DMS153 treated with DMSO at 0.1 percent for 48 hours (cell line): ENCODE results near the gene TSPAN1.
"Not testable (repeated sequence)": the region's sequence is repeated elsewhere in the genome, so short reads cannot be mapped to it uniquely, and the experiment has no call there.

Experiments used
- DNase-seq: peaks from one replicate; lab custom pipeline; 2025; ENCODE audit not compliant: unreplicated experiment; lab: John Stamatoyannopoulos, UW

Gene TSPAN1

GRCh38 chr1:46215504-46215903, 40.6 kb downstream of the TSPAN1 start:
- no peak for DNase-seq

GRCh38 chr1:46218443-46218842, 43.6 kb downstream of the TSPAN1 start:
- DNase-seq: peak; percentile 99

- no peak for DNase-seq
These were observed 44.9 kb downstream of the TSPAN1 start for GRCh38 chr1:46219551-46220520.

- DNase-seq: no peak
These were observed 45.9 kb downstream of the TSPAN1 start for GRCh38 chr1:46220808-46221207.

GRCh38 chr1:46221749-46222148, 46.9 kb downstream of the TSPAN1 start:
- no peak for DNase-seq

- DNase-seq: not testable (repeated sequence)
These were observed 48.2 kb downstream of the TSPAN1 start for GRCh38 chr1:46223055-46223454.

- DNase-seq: peak; percentile 93
These were observed 48.6 kb downstream of the TSPAN1 start for GRCh38 chr1:46223472-46223943.

- DNase-seq: no peak
These were observed 50.1 kb downstream of the TSPAN1 start for GRCh38 chr1:46224966-46225365.

- DNase-seq: not testable (repeated sequence)
These were observed 56.3 kb downstream of the TSPAN1 start for GRCh38 chr1:46231231-46231630.
